OCI-LY1 (cell line): ENCODE data around the gene UNC80.

Source experiments
- H2AFZ ChIP-seq: fragments of 200-600 bp; sonication (generic), shearing (Covaris generic); 2 replicates; pipeline ENCODE4 v1.6.0; 2014; ENCODE audit warnings: antibody characterized with exemption, mild to moderate bottlenecking, low read length
- H3F3A ChIP-seq: fragments of 200-600 bp; sonication (generic), shearing (Covaris generic); 2 replicates; pipeline ENCODE4 v1.6.0; 2014; ENCODE audit warnings: mild to moderate bottlenecking, antibody characterized with exemption, low read length, moderate library complexity; ENCODE audit not compliant: insufficient read depth
- H3K27ac ChIP-seq: fragments of 200-600 bp; sonication (generic); 2 replicates; pipeline ENCODE4 v1.5.1; 2014; ENCODE audit warnings: low read length, mixed run types, mild to moderate bottlenecking, low read depth; ENCODE audit not compliant: poor library complexity, severe bottlenecking
- H3K27me3 ChIP-seq: fragments of 200-600 bp; sonication (generic); 2 replicates; pipeline ENCODE4 v1.6.0; 2014; ENCODE audit warnings: antibody characterized with exemption, mild to moderate bottlenecking, low read length, moderate library complexity; ENCODE audit not compliant: insufficient read depth
- H3K36me3 ChIP-seq: fragments of 200-600 bp; sonication (generic); 2 replicates; pipeline ENCODE4 v1.6.1; 2014; ENCODE audit warnings: mild to moderate bottlenecking, antibody characterized with exemption, low read length, moderate library complexity, mixed read lengths; ENCODE audit not compliant: insufficient read depth
- H3K4me1 ChIP-seq: fragments of 200-600 bp; sonication (generic); 2 replicates; pipeline ENCODE4 v1.5.1; 2014; ENCODE audit warnings: mild to moderate bottlenecking, low read length, moderate library complexity; ENCODE audit not compliant: insufficient read depth, severe bottlenecking
- H3K4me2 ChIP-seq: fragments of 200-600 bp; sonication (generic), shearing (Covaris generic); 2 replicates; pipeline ENCODE4 v1.6.1; 2014; ENCODE audit warnings: low read length
- H3K4me3 ChIP-seq: fragments of 200-600 bp; sonication (generic); 2 replicates; pipeline ENCODE4 v1.5.1; 2014; ENCODE audit warnings: low read length, low read depth, mild to moderate bottlenecking, mixed read lengths; ENCODE audit not compliant: poor library complexity, severe bottlenecking
- H3K79me2 ChIP-seq: fragments of 200-600 bp; shearing (Covaris generic); 2 replicates; pipeline ENCODE4 v1.6.1; 2016; ENCODE audit warnings: mixed run types, low read length, mixed read lengths; ENCODE audit not compliant: insufficient read depth
- H3K9ac ChIP-seq: fragments of 200-600 bp; sonication (generic), shearing (Covaris generic); 2 replicates; pipeline ENCODE4 v1.6.1; 2014; ENCODE audit warnings: mild to moderate bottlenecking, low read length, mixed read lengths
- H3K9me2 ChIP-seq: fragments of 200-600 bp; sonication (generic), shearing (Covaris generic); 2 replicates; pipeline ENCODE4 v1.6.1; 2014; ENCODE audit warnings: low read depth, mild to moderate bottlenecking, low read length, mixed read lengths
- H3K9me3 ChIP-seq: fragments of 200-600 bp; shearing (Covaris generic); 2 replicates; pipeline ENCODE4 v1.6.1; 2014; ENCODE audit warnings: low read length, mixed read lengths
- H4K20me1 ChIP-seq: fragments of 200-600 bp; sonication (generic), shearing (Covaris generic); 2 replicates; pipeline ENCODE4 v1.6.0; 2016; ENCODE audit warnings: mild to moderate bottlenecking, low read length; ENCODE audit not compliant: insufficient read depth
- CTCF ChIP-seq: fragments of 200-600 bp; sonication (generic), shearing (Covaris generic); IDR thresholded peaks from 2 replicates; pipeline ENCODE4 v1.5.1; 2017; ENCODE audit warnings: mild to moderate bottlenecking, antibody characterized with exemption, low read length, moderate library complexity, mixed read lengths
- EZH2 ChIP-seq: fragments of 200-600 bp; sonication (generic), shearing (Covaris generic); IDR thresholded peaks from 2 replicates; pipeline ENCODE4 v1.8.0; 2017; ENCODE audit warnings: borderline replicate concordance, mixed run types, mild to moderate bottlenecking, antibody characterized with exemption, low read length, moderate library complexity, mixed read lengths

Gene UNC80

GRCh38 chr2:209818939-209819338 lies 47.3 kb downstream of the UNC80 start:
- no peaks in the 10 kb centered on the region for H3K9me2 ChIP-seq
- H3K36me3 ChIP-seq = no peaks in the 10 kb centered on the region
- no peaks in the 10 kb centered on the region for H4K20me1 ChIP-seq
- no peaks in the 10 kb centered on the region for H3K9me3 ChIP-seq
- H3K27me3 ChIP-seq = no peaks in the 10 kb centered on the region
- TF ChIP-seq CTCF = no peak
- TF ChIP-seq EZH2 = no peak
- no peak overlapping the region for H2AFZ ChIP-seq
- H3K9ac ChIP-seq = no peak overlapping the region
- no peak overlapping the region for H3K4me2 ChIP-seq
- H3F3A ChIP-seq = no peaks in the 10 kb centered on the region
- H3K27ac ChIP-seq = no peak overlapping the region
- H3K4me3 ChIP-seq = no peak overlapping the region
- no peaks in the 10 kb centered on the region for H3K4me1 ChIP-seq
- no peaks in the 10 kb centered on the region for H3K79me2 ChIP-seq

- Histone ChIP-seq H3K4me2 (no peak overlapping the region), H4K20me1 (no peaks in the 10 kb centered on the region), H3K27me3 (no peaks in the 10 kb centered on the region), H2AFZ (no peak overlapping the region), H3K9me2 (no peaks in the 10 kb centered on the region), H3K4me3 (no peak overlapping the region), H3K79me2 (no peaks in the 10 kb centered on the region), H3K9ac (no peak overlapping the region), H3K9me3 (no peaks in the 10 kb centered on the region), H3F3A (no peaks in the 10 kb centered on the region), H3K27ac (no peak overlapping the region), H3K4me1 (no peaks in the 10 kb centered on the region), H3K36me3 (no peaks in the 10 kb centered on the region)
- TF ChIP-seq CTCF (no peak), EZH2 (no peak)
These were observed 50.2 kb downstream of the UNC80 start for GRCh38 chr2:209821806-209822205.

- no peaks in the 10 kb centered on the region for H3K36me3 ChIP-seq
- TF ChIP-seq CTCF (no peak), EZH2 (no peak)
- H3K9me3 ChIP-seq = no peaks in the 10 kb centered on the region
- no peak overlapping the region for H3K4me3 ChIP-seq
- no peaks in the 10 kb centered on the region for H3K79me2 ChIP-seq
- H3F3A ChIP-seq = no peaks in the 10 kb centered on the region
- no peak overlapping the region for H2AFZ ChIP-seq
- no peaks in the 10 kb centered on the region for H3K27me3 ChIP-seq
- H4K20me1 ChIP-seq = no peaks in the 10 kb centered on the region
- H3K9ac ChIP-seq = no peak overlapping the region
- no peaks in the 10 kb centered on the region for H3K4me1 ChIP-seq
- no peaks in the 10 kb centered on the region for H3K9me2 ChIP-seq
- H3K27ac ChIP-seq = no peak overlapping the region
- no peak overlapping the region for H3K4me2 ChIP-seq
These were observed 51.9 kb downstream of the UNC80 start for GRCh38 chr2:209823484-209823883.
